GM23248 (cell line): ENCODE results near the gene TAF10.

ENCODE experiments used
- EZH2 ChIP-seq: fragments of 200-600 bp; sonication (generic); IDR thresholded peaks from 2 replicates; pipeline ENCODE4 v1.6.1; 2018; ENCODE audit warnings: antibody characterized with exemption, mild to moderate bottlenecking; ENCODE audit not compliant: insufficient read depth, poor library complexity, severe bottlenecking
- EZH2phosphoT487 ChIP-seq: fragments of 200-600 bp; sonication (generic); IDR thresholded peaks from 2 replicates; pipeline ENCODE4 v1.6.1; 2018; ENCODE audit warnings: antibody characterized with exemption, moderate library complexity, mild to moderate bottlenecking, low read depth; ENCODE audit not compliant: insufficient read depth

DNA sequence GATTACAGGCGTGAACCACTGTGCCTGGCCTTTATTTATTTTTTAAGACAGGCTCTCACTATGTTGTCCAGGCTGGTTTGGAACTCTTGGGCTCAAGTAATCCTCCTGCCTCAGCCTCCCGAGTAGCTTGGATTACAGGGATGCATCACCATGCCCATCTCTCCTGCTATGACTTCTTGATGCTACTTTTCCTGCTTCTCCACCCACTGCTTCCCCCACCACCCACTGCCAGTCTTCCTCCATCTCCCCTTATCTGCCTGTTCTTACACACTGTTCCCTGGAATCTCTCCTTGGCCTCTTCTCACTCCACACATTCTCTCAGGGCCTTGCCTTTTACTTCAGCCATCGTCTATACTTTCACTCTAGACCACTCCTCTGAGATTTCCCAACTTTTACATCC lies 24.5 kb upstream of the TAF10 start:
- TF ChIP-seq EZH2 (no peak), EZH2phosphoT487 (no peak)
